ENCODE measurements around the gene COPG1.

COPG1 gene

GRCh38 chr3:129316248-129317013 lies 67.0 kb downstream of the COPG1 start:
- DNase-seq, result peak; percentile 63

- no peak for DNase-seq
Observed at GRCh38 chr3:129317014-129317771, 67.8 kb downstream of the COPG1 start.

GRCh38 chr3:129317848-129318247 lies 68.4 kb downstream of the COPG1 start:
- DNase-seq, result no peak

GRCh38 chr3:129318921-129319320 lies 69.5 kb downstream of the COPG1 start:
- DNase-seq, result no peak

GRCh38 chr3:129320261-129320660 lies 70.9 kb downstream of the COPG1 start:
- no peak for DNase-seq

- DNase-seq, result no peak
Observed at GRCh38 chr3:129320825-129321487, 71.5 kb downstream of the COPG1 start.

- DNase-seq, result no peak
Observed at GRCh38 chr3:129321887-129322286, 72.5 kb downstream of the COPG1 start.

- no peak for DNase-seq
Observed at GRCh38 chr3:129323651-129324294, 74.4 kb downstream of the COPG1 start.

GRCh38 chr3:129324855-129325254 lies 75.4 kb downstream of the COPG1 start:
- no peak for DNase-seq

- no peak for DNase-seq
Observed at GRCh38 chr3:129325383-129325782, 76.0 kb downstream of the COPG1 start.

- DNase-seq, result no peak
Observed at GRCh38 chr3:129326138-129326537, 76.7 kb downstream of the COPG1 start.

GRCh38 chr3:129326595-129326994 lies 77.2 kb downstream of the COPG1 start:
- DNase-seq, result no peak
